ENCODE results near the gene ITGA7.
"Not testable (repeated sequence)": the region's sequence is repeated elsewhere in the genome, so short reads cannot be mapped to it uniquely, and the experiment has no call there.

ITGA7 gene

DNA sequence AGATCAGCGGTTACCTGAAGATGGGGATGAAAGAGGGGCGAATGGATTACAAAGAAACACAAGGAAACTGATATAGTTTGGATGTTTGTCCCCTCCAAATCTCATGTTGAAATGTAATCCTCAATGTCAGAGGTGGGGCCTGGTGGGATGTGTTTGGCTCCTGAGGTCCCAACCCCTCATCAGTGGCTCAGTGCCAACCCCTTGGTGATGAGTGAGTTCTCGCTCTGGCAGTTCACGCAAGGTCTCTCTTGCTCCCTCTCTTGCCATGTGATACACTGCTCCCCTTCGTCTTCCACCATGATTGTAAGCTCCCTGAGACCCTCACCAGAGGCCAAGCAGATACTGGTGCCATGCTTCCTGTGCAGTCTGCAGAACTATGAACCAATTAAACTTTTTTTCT, 28.0 kb downstream of the ITGA7 start:
- DNase-seq: no peak

DNA sequence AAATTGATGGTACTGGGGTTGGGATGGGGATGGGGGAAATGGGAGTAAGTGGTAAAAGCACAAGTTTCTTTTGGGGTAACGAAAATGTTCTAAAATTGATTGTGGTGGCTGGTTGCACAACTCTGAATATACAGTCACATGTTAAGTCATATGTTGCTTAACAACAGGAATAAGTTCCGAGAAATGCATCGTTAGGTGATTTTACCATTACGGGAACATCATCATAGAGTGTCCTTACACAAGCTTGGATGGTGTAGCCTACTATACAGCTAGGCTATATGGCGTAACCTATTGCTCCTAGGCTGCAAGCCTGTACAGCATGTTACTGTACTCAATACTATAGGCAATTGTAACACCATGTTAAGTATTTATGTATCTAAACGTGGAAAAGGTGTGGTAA, 31.0 kb downstream of the ITGA7 start:
- no peak for DNase-seq

DNA sequence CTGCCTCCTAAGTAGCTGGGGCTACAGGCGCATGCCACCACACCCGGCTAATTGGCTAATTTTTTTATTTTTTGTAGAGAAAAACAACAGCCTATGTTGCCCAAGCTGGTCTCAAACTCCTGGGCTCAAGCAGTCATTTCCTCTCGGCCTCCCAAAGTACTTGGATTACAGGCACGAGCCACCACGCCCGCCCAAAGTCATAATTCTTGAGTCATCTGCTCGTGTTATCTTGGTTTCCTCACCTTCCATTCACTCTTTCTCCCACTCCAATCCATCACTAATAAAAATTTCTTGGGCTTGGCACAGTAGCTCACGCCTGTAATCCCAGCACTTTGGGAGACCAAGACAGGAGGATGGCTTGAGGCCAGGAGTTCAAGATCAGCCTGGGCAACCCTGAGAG, 32.0 kb downstream of the ITGA7 start:
- DNase-seq: no peak

DNA sequence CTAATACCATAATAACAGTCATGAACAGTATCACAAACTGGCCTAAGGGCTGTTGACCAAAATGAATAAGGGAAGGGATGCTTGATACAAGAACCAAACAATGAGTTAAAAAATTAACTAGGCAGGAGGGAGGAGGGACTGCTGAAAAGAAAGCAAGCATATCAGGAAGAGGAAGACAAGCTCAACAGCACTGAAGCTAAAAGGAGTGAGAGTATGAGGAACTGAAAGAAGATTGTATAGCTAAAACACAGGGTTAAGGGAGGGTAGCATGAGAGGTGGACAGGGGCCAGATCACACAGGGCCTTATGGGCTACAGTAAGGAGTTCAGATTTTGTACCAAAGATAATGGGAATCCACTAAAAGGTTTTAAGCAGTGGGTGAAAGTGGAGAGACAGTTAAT, 34.1 kb downstream of the ITGA7 start:
- DNase-seq: no peak

DNA sequence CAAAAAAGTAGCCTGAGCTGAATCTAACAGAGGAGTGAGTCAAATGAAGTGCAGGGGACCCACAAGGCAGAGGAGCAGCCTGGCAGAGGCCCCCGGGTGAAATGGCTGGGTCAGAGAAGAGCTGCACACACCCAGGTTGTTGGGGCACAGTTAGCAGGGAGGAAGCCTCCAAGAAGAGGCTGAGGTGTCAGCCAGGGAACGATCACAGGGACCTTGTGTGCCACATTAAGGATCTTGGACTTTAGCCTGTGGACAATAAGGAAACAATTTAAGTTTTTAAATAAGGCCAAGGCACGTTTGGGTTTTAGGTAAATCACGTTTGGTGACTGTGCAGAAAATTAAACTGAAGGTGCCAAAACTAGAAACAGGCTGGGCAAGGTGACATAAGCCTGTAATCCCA, 36.0 kb downstream of the ITGA7 start:
- no peak for DNase-seq

DNA sequence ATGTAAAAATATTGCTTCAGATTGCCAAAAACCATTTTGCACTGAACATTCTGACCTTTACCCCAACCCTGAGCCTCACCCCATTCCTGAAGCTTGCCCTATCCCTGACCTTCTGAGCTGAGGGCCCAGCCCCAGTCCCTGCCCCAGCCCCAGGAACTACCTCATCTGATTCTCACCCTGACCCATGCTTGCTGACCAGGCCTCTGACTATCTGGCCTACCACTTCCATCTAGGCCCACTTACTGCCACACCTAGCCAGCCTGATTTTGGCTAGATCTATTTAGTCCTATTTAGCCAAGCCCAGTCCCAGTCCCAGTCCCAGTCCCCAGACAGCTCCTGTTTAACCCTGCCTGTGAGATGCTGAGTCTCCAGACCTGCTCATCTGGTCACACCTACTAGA, 37.4 kb downstream of the ITGA7 start:
- no peak for DNase-seq

DNA sequence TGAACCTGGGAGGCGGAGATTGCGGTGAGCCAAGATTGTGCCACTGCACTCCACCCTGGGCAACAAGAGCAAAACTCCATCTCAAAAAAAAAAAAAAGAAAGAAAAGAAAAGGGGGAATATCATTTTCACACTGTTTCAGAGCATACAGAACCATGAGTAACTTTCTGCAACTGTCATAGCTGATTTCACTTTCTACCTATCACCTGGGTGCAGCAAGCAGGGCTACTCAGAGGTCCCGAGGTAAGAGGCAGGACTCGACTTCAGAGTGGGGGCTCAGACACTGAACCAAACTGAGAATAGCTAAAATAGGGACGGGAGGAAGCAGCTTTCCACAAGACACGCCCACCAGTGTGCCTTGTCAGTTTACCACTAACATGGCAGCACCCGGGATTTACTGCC, 41.2 kb downstream of the ITGA7 start:
- DNase-seq: no peak

DNA sequence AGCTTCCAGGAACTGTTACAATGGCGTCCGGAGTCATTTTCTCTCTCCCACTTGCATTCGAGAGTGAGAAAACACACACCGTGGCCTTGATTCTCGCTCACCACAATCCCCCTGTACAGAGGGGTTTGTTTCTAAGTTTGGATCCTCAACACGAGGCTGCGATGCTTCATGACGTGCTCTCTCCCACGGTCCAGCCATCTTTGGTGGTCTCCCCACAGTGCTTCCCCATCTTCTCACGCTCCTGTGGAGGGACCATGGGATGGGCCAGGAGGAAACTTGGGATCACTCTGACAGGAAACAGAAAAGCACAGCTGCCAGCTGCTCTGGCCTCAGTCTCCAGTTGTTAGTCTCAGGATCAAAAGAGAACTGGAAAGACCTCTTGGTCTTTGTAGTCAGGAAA, 42.9 kb downstream of the ITGA7 start:
- no peak for DNase-seq

DNA sequence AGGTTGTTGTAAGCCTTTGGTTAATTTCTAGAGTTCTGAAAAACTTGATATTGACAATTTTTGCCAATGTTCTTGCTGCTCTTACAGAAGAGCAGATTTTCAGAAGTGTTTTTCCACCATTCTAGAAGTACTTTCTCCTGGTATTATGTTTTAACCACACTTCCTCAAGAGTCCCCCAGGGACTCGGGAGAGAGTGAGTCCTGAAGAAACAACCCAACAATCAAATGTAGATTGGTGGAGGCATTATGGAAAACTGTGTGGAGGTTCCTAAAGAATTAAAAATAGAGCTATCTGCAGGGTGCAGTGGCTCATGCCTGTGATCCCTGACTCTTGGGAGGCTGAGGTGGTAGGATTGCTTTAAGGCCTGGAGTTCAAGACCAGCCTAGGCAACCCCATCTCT, 44.3 kb downstream of the ITGA7 start:
- no peak for DNase-seq

DNA sequence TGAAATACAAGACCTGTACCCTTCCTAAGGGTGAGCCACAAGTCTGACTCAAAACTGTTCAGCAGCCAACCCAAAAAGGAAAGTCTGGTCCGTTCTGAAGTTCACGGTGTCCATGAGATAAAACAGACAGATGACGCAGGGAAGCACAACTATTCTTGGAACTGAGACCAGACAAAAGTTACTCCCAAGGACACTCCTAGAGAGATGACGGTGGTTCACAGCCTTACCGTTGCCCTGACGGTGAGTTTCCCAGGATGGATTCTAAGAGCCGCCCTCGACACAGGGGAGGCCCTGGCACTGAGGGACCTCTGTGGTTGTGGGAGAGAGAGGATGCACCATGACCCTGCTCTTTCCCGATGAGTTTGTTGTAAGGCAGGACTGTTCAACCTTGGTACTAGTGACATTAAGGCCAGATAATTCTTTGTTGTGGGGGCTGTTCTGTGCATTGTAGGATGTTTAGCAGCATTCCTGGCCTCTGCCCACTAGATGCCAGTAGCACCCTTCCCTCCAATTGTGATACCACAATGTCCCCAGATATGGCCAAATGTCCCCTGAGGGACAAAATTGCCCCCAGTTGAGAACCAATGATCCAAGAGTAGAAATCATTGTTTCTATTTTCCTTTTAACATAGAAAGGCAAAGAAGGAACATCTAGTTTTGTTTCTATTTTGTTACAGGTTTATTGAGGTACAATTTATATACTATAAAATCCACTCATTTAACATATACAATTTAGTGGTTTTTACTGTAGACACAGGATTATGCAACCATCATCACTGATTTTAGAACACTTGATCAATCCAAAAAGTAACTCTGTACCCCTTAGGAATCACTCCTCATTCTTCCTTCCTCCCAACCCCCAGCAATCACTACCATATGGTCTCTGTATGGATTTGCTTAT, 48.0 kb downstream of the ITGA7 start:
- no peak for DNase-seq

DNA sequence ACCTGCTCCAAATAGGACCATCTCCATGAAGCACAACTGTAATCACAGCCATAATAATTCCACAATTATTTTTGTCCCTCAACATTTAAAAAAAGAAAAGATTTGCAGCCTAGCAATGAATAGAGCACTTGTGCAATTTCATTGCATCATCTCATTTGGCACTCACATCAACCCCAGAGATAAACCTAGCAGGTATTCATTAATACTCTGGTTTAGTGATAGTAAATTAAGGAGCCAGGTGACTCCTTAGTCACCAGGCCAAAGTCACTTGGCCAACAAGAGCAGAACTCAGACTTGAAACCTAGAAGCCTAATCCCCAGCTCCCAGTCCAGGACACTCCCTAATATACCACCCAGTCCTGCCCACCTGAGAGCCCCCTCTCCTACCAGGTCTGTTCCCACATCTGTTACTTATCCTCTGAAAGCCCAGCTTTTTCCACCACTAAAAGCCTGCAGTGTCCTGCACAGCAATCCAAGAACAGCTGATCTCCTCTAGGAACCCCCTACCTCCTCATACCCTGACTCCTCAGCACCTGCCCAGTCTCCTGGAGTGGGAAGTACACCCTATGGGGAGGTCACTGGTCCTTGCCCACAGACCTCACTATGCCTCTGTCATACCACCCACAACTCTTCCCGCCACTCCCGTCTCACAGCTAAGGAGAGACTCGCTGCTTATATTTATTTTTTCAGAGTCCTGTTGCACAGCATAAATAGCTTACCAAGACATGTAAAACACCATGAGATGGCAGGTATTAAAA, 48.9 kb downstream of the ITGA7 start:
- no peak for DNase-seq

DNA sequence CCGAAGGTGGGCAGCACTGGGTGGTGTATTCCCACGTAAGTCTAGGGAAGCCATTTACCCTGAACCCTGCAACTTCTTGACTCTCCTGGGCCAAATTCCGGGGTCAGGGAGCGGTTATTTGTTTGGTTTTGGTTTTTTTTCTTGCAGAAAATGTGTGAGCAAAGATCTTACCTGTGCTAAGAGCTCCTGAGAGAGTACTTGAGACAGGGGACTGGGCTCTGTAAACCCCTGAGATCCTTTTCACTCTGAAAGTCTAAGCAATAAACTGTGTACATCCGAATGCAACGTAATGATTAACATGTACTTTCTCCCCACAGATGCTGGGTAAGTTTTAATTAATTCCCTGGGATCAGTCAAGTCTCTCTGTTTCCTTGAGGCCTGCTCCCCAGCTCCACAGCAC, 49.5 kb downstream of the ITGA7 start:
- DNase-seq: no peak

DNA sequence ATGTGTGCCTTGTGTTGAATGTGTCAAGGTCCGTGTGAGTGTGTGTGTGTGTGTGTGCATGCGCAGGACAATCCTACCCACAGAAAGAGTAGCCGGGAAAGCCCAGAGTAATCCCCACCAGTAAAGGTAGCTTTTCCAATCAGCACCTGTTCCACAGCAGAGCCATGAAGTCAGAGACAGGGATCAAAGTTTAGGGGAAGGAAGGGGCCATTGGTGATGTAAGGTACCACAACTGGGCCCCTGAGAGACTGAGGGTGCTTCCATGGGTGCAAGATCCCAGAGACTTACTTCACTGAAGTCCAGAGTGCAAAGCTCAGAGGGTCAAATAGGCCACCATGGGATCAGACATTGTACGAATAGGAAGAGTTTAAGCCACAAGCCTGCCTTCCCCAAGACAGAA, 50.5 kb downstream of the ITGA7 start:
- DNase-seq: no peak

DNA sequence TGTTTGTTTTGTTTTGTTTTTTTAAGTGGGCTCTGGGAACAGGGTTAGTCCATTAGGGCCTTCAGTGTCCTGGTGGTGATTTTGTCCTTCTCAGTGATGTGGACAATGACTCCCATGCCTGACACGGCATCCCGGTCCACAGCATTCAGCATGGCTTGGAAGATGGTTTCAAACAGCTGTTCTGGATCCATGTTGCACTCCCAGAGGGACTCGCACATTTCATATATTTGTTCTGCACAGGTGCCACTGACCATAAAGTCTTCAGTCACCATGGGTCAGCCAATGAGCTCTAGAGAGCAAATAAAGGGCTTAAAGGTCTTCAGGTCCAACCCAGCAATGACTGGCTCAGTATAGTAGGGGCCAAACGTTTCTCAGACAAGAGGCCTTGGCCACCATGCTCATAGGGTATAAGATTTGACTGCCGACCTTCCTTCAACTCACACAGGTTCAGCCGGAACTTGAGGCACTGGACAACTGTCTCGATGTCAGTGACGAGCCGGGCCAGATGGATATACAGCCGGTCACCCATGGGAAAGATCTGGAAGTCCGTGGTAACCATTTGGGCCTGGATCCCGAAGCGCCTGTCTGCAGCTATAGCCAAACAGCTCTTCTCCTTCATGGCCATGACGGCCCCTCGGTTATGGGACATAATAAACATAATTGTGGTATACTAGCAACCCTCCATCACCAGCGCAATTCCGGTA, 53.0 kb downstream of the ITGA7 start:
- no peak for DNase-seq

DNA sequence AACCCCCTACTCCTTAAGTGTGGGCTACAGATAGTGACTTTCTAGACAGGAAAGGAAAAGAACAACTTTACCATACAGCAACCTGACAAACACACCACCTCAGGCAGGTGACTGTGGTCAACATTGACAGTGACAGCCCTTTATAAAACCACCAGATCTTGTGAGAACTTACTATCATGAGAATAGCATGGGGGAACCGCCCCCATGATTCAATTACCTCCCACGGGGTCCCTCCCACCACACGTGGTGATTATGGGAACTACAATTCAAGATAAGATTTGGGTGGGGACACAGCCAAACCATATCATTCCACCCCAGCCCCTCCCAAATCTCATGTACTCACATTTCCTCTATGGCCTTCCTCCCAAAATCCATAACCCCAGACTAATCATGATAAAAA, 54.7 kb downstream of the ITGA7 start:
- no peak for DNase-seq

DNA sequence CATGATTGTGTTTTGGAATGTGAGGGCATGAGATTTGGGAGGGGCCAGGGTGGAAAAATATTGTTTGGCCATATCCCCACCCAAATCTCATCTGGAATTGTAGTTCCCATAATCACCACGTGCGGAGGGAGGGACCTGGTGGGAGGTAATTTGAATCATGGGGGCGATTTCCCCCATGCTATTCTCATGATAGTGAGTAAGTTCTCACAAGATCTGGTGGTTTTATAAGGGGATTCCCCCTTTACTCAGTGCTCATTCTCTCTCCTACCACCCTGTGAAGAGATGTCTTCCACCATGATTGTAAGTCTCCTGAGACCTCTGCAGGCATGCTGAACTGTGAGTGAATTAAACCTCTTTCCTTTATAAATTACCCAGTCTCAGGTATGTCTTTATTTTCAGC, 55.4 kb downstream of the ITGA7 start:
- peak; percentile 28 for DNase-seq

DNA sequence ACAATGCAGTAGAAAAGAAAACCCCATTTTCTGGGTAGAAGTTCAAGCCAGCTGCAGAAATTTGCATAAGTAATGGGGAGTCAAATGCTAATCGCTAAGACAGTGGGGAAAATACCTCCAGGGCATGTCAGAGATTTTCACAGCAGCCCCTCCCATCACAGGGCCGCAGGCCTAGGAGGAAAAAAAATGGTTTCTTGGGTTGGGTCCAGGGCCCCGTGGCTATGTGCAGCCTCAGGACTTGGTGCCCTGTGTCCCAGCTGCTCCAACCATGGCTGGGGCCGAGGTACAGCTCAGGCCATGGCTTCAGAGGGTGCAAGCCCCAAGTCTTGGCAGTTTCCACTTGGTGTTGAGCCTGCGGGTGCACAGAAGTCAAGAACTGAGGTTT, 56.4 kb downstream of the ITGA7 start:
- no peak for DNase-seq

DNA sequence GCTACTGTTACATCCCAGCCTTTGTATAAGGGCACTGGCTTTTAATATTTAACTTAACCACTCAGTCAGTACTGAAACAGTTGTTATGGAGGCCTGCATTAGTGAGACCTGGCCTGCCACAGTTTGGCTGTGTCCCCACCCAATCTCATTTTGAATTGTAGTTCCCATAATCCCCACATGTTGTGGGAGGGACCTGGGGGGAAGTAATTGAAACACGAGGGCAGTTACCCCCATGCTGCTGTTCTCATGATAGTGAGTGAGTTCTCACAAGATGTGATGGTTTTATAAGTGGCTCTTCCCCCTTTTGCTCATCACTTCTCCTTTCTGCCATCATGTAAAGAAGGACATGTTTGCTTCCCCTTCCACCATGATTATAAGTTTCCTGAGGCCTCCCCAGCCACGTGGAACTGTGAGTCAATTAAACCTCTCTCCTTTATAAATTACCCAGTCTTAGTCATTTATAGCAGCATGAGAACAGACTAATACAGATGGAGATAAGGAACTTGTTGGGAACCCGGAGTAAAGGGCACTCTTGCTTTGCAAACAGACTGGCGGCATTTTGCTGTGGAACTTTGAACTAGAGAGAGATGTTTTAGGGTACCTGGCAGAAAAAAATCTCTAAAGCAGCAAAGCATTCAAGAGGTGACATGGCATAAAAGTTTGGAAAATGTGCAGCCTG, 56.9 kb downstream of the ITGA7 start:
- DNase-seq: not testable (repeated sequence)

DNA sequence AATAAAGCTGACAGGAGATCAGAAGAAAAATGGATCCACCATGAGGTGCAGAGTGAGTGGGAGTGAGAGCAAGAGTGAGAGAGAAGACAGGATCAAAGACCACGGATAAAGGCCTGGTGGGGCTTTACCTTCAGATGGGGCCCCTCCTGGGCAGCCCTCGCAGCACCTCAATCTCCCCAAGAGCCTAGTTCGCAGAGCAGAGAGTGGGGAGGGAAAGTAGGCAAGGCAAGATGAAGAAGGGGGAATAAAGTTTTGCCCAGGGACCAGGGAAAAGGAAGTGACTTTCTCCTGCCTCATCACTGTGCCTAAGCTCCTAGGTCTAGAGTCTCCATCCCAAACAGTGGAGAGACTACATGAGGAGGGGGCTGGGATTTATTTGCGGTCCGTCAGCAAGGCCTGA, 60.7 kb downstream of the ITGA7 start:
- DNase-seq: no peak

DNA sequence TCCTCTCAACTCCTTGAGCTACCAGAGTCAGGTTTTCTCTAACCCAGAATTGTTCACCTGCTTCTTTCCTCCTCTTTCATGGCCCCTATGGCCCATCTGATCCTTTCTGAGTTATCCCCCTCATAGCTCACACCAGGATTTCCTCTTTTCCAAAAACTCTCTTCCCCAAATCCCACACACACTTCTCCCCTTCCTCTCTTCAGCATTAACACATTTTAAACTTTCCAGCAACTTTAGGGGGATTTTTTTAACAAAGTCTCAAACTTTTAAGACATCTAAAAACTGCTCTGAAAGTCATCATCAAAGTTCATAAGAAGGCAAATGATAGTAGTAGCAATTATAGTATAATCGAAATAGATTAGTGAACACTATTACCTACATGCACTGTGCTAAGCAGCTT, 63.1 kb downstream of the ITGA7 start:
- DNase-seq: no peak

DNA sequence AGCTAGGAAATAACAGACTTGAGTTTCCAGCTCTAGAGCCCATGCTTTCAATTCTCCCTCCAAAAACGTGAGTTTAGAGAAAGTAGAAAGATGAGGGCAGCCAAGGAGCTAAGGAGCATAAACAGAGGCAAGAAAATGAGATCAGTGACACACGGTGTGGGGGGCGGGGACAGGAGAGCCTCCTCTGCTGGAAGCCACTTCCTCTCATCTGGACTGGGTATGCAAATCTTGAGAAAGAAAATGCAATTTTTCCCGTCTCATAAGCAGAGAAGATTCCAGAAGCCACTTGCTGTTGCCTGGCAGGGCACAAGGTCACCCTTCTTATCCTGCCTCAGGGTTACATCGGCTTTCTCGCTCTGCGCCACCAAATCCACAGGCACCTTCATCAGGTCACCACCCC, 65.0 kb downstream of the ITGA7 start:
- no peak for DNase-seq

DNA sequence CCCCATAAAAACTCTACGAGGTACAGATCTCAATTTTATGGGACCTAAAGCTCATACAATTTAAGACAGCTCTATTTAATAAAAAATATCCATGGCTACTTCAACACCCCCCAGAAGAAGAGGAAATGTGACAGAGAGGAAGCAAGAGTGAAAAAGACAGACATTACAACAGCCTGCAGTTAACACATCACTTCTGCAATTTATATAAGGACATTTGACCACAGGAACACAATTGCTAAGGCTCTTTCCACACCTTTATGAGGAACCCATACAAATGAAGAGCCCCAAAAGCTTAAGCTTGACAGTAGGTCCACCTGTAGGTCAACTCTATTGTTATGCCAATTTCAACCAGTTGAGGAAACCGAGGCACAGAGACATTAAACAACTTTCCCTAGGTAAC, 65.4 kb downstream of the ITGA7 start:
- no peak for DNase-seq

DNA sequence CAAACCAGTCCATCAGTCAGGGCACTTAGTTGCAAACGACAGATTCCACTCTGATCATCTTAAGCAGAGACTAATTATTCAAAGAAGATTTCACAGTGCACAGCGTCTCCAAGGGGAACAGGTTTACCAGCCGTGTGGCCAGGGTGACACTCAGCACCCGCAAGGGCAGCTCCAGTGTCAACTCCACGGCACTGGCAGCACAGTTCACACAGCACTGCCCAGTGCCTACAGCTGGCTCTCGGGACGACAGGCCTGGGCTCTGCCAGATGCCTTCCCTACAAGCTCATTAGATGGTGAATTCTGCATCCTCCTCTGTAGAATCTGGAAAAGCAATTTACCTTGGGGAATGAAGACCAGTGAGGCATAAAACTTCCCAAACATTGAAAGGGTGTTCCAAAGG, 66.1 kb downstream of the ITGA7 start:
- DNase-seq: no peak

All from activated CD4-positive, alpha-beta T cell treated with anti-CD3 and anti-CD28 coated beads, Interleukin-2, amount 50 U/mL, for 16 hours (primary cell).